Stimulated activated CD8-positive, alpha-beta memory T cell treated with anti-CD3 and anti-CD28 coated beads, Interleukin-2, amount 100 ng/mL, for 48 hours (primary cell): ENCODE measurements around the gene GABARAP.
"Not testable (repeated sequence)": the region's sequence is repeated elsewhere in the genome, so short reads cannot be mapped to it uniquely, and the experiment has no call there.

Experiments used
- DNase-seq, 2 donors: peaks; one replicate each; pipeline ENCODE4 v3.0.0-alpha.2; 2020; ENCODE audit warnings: low read depth in 2 of 2

Gene GABARAP

GRCh38 chr17:7260651-7261378 lies 18.6 kb upstream of the GABARAP start:
- DNase-seq = peak in 1 of 2 donors; percentile 15

GRCh38 chr17:7260151-7260550 lies 17.9 kb upstream of the GABARAP start:
- no peak for DNase-seq

DNA sequence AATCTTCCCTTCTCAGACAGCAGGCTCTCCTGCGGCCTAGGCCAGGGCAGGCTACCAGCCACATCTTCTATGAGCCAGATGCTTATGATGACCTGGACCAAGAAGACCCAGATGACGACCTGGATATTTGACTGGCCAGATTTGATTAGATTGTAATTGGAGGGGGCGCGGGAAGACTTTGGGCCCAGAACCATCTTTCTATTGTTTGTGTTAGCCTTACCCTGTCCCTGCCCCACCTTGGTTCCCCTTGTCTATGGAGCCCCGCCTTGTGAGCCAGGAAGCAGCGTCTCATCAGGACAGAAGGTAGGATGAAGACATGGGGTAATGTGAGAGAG lies 17.3 kb upstream of the GABARAP start:
- DNase-seq = no peak

GRCh38 chr17:7258731-7259554 lies 16.7 kb upstream of the GABARAP start:
- DNase-seq = no peak

- no peak for DNase-seq
These were observed 14.7 kb upstream of the GABARAP start for GRCh38 chr17:7256766-7257456.

GRCh38 chr17:7254511-7254910 lies 12.3 kb upstream of the GABARAP start:
- DNase-seq = no peak

GRCh38 chr17:7253082-7253481 lies 10.8 kb upstream of the GABARAP start:
- DNase-seq = no peak

DNA sequence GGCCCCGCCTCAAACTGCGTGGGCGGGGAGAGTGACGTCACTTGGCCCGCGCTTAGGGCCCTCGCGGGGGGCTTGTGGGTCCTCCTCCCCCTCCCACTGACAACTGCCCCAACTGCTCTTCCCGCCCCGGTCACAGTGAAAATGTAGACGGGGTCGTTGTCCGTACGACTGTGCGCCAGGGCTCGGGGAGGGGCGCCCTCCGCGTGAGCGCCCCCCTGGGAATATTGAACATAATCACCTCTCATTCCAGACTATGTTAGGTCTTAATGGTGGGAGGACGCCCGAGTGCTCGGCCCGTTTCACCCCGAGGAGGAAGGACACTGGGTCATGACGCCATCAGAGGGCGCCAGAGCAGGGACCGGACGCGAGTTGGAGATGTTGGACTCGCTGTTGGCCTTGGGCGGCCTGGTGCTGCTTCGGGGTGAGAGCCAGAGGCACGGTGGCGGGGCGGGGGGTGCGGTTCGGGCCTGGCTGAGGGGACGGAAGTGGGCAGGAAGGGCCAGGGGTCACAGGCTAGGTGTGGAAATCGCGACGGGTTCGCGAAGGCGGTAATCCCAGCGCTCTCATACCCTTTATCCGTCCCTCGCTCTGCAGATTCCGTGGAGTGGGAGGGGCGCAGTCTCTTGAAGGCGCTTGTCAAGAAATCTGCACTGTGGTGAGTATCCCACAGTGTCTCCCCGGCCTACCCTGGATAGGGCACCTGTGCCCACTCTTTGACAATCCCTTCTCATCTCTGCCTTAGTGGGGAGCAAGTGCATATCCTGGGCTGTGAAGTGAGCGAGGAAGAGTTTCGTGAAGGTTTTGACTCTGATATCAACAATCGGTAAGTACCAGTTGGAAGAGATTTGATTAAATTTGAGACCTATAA lies 10.2 kb upstream of the GABARAP start, which contains the start of gene ELP5:
Gene ELP5 (plus strand): TSS at position 40 of the 868 bp plus-strand sequence. CDS start 336 bp downstream, at position 376.
- peak; percentile 84 to 87 for DNase-seq

DNA sequence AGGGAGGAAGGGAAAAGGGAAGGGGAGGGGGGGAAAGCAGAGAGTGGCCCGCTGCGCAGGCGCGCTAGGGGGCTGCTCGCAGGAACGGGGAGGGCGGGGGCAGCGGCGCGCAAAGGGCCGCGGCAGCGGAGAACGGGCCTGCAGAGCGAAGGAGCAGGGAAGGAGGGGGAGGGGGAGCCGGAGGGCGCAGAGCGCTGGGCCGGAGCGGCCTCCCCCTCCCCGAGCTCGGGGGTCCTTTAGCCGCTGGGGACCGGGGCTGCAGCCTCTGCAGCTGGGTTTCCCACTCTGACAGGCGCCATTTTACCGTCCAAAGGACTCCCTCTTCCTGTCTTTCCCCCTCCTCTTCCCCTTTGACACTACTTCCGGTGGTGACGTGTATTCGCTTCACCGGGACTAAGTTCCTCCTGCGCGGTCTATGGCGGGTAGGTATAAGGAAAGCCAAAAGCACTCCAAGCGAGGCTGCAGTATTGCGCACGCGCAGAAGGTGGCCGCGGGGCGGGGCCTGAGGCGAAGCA lies 9.5 kb upstream of the GABARAP start, which contains the start of gene CTDNEP1:
Gene CTDNEP1 (minus strand): TSS at position 74 of the 515 bp plus-strand sequence. CDS start 438 bp downstream, outside the sequence.
- DNase-seq = peak; percentile 96 to 98

DNA sequence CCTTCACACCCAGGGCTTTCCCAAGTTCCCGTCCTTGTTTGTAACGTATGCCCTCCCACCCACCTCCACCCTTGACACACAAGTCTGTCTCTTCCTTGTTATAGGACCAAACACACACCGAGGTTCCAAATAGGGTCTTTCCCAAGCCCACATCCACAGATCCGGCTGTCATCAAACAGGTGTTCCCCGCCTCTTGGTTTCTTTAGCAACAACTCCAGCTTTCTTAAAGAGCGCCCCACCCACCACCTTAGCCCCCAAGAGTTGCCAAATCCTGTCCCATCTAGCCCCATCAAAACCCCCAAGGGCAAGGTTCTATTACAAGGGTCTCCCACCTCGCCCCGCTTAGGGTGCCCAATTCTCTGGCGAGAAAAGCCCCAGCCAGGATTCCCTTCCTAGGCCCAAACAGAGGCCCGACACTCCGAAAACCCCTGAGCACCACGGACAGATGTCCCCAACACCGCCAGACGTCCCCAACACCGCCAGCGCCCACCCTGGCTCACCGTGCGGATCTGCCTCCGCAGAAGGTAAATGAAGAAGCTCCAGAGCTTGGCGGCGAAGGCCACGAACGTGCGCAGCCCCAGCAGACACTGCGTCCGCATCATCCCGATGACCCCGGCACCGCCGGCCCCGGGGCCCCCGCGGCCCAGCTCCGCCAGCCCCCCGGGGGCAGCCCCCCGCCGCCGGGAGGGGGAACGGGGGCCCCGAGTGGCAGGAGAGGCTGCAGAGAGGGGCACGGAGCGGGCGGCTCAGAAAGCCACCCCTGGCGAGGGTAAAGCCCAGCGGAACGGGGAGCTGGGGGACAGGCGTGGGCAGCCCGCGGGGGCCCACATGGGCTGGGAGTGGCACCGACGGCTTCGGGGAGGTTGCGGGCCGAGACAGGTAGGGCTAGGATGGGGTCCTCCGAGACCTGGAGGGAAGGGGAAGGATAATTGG lies 8.7 kb upstream of the GABARAP start:
- no peak for DNase-seq

- no peak for DNase-seq
These were observed 7.6 kb upstream of the GABARAP start for GRCh38 chr17:7249830-7250229.

DNA sequence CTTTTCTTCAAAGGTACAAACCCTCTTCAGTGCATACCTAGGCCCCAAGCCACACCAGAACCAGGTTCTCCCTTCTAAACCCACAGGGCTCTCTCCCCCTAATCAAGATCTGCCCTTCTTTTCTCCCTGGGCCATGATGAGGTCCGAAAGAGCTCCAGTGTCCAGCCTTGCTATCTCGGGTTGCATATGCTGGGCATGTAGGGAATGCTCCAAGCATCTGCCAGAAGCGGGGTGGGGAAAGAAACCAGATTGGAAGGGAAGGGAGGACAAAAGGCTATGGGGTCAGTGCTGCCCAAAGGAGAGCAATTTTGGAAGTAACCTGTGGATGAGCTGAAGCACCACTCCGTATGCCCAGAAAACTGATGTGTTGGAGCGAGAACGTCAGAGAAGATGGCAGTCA lies 7.0 kb upstream of the GABARAP start:
- no peak for DNase-seq

GRCh38 chr17:7248796-7249195 lies 6.5 kb upstream of the GABARAP start:
- no peak for DNase-seq

GRCh38 chr17:7246779-7247178 lies 4.5 kb upstream of the GABARAP start:
- DNase-seq = no peak

DNA sequence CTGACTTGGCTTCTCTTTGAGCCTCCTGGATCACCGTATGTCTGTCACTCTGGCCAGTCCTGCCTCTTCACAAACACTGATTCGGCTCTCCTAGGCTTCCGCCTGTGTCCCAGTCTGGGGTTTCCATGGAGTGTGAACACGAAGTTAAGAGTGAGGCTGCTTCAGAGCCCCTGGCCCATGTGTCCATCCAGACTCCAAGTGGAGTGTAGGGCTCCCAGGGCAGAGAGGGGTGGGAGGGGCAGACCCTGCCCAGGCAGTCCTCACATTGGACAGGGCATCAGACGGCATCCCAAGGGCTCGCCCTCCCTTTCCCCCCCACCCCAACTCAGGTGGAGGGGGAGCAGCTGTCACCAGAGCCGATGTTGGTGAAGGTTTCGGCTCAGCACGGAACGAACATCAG lies 1.6 kb upstream of the GABARAP start:
- DNase-seq = not testable (repeated sequence)

GRCh38 chr17:7243453-7243729 lies 1.1 kb upstream of the GABARAP start:
- no peak for DNase-seq

DNA sequence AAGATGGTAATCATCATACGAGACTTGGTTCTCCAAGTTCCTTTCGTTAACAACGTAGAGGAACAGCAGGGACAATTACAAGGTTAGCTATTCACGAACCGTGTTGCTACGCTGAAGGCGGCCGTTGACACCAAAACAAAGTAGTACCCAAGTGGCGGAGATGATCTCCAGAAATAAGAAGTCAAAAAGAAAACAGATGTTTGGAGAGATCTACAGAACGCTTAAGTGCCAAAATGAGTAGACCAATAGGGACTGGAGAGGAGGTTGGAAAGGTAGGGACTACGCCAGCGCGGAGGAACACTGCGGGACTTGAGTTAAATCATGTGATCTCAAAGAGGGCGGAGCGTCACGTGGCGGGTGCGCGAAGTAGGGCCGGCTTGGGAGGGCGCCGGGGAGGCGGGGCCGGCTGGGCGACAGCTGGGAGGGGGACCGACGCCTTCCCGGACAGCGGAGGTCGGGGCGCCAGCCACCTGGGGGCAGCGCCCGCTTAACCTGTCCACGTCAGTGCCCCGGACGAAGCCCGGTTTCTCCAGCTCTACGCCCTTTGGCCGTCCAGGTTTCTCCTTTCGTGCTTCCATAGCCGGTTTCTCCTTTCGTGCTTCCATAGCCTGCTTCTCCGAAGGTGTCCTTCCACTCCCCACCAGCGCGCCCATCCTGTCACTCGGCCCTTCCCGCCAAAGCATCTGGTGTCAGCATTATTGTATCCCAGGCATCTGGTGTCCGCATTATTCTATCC lies 636 bp upstream of the GABARAP start:
- peak; percentile 82 to 89 for DNase-seq

- no peak for DNase-seq
These were observed 1.0 kb downstream of the GABARAP start for GRCh38 chr17:7241090-7241733.

GRCh38 chr17:7240375-7240774 lies 1.9 kb downstream of the GABARAP start:
- DNase-seq = no peak
